CD4-positive, alpha-beta T cell (primary cell): ENCODE measurements around the gene GPR148. TPM values are rescaled to one million over a fixed set of nuclear protein-coding genes. Genes with fewer than 3 reads are reported as not detected.

ENCODE experiments used
- ATAC-seq: fragments of 200-7000 bp; cut with Tn5 transposase; one replicate; pipeline ENCODE4 v1.10.0; 2022; ENCODE audit warnings: mild to moderate bottlenecking; ENCODE audit not compliant: poor library complexity
- CTCF ChIA-PET: fragments of 350-600 bp; sonication (Branson Sonifier 250); formaldehyde crosslinking; loops from one replicate; lab custom pipeline; 2021; ENCODE audit warnings: antibody characterized with exemption, inconsistent platforms; lab: Charles Lee
- POLR2A ChIA-PET: fragments of 350-600 bp; sonication (Branson Sonifier 250); formaldehyde crosslinking; loops from one replicate; lab custom pipeline; 2021; ENCODE audit warnings: antibody characterized with exemption, inconsistent platforms; lab: Charles Lee
- DNase-seq, 14 experiments: peaks; one replicate each; pipeline ENCODE4 v3.0.0-alpha.2; 2013 to 2020; ENCODE audit warnings: mixed read lengths in 2 of 14
- H3K27ac ChIP-seq, 2 donors: one replicate each; pipeline versions ENCODE4 v1.5.1 to v1.7.0; 2013; ENCODE audit warnings: low read length in 2 of 2, low read depth in 1 of 2, mild to moderate bottlenecking in 1 of 2
- H3K27me3 ChIP-seq, 2 experiments: 1 replicate in 1 of 2; 2 replicates in 1 of 2; pipeline versions ENCODE4 v1.6.1 to v1.7.0; 2013; ENCODE audit warnings: low read length in 2 of 2, control low read depth in 1 of 2, mild to moderate bottlenecking in 1 of 2, moderate library complexity in 1 of 2; ENCODE audit not compliant: insufficient read depth in 2 of 2, control insufficient read depth in 1 of 2
- H3K36me3 ChIP-seq: one replicate; pipeline ENCODE4 v1.6.1; 2013; ENCODE audit warnings: low read length, control low read depth; ENCODE audit not compliant: insufficient read depth
- H3K4me1 ChIP-seq: one replicate; pipeline ENCODE4 v1.6.1; 2013; ENCODE audit warnings: low read length, control low read depth; ENCODE audit not compliant: insufficient read depth
- H3K4me3 ChIP-seq: one replicate; pipeline ENCODE4 v1.5.1; 2013; ENCODE audit warnings: mild to moderate bottlenecking, low read length, moderate library complexity
- H3K9me3 ChIP-seq, 2 experiments: 1 replicate in 1 of 2; 2 replicates in 1 of 2; pipeline versions ENCODE4 v1.6.1 to v1.7.0; 2013; ENCODE audit warnings: low read length in 2 of 2, mild to moderate bottlenecking in 2 of 2, control low read depth in 1 of 2, moderate library complexity in 1 of 2; ENCODE audit not compliant: control insufficient read depth in 1 of 2, insufficient read depth in 1 of 2
- H3K27ac Mint-ChIP-seq: one replicate; pipeline ENCODE4 v1.8.0; 2020; ENCODE audit warnings: mixed read lengths
- H3K27me3 Mint-ChIP-seq: one replicate; pipeline ENCODE4 v1.8.0; 2021; ENCODE audit warnings: mixed read lengths
- H3K36me3 Mint-ChIP-seq: one replicate; pipeline ENCODE4 v1.8.0; 2021; ENCODE audit warnings: low read depth, mixed read lengths
- H3K4me1 Mint-ChIP-seq: one replicate; pipeline ENCODE4 v1.8.0; 2021; ENCODE audit warnings: low read depth, mixed read lengths
- H3K4me3 Mint-ChIP-seq: one replicate; pipeline ENCODE4 v1.8.0; 2020; ENCODE audit warnings: mild to moderate bottlenecking, mixed read lengths
- H3K9me3 Mint-ChIP-seq: one replicate; pipeline ENCODE4 v1.8.0; 2020; ENCODE audit warnings: mixed read lengths
- intact Hi-C, 2 experiments: fragments of 100-400 bp; cut with DNase I in 1 of 2; cut with micrococcal nuclease in 1 of 2; formaldehyde crosslinking; loops; one replicate each; pipeline versions ENCODE4 v1.15.1 to v1.9.0; 2023 to 2025; cut with DNase I, micrococcal nuclease
- total RNA-seq, 174 experiments: library from RNA in 2 of 174; stranded (reverse) in 2 of 174; gene quantifications; one replicate each; pipeline ENCODE4 v1.2.3 and lab custom pipeline; 2021 to 2026
- TF ChIP-seq, protein P1 (sequence below): fragments of 200-600 bp; IDR thresholded peaks from one replicate; pipeline ENCODE4 v1.8.0; 2022; ENCODE audit warnings: antibody characterized with exemption, mild to moderate bottlenecking

The GPR148 gene
- total RNA-seq, 2 experiments from 2014 or later = not detected

DNA sequence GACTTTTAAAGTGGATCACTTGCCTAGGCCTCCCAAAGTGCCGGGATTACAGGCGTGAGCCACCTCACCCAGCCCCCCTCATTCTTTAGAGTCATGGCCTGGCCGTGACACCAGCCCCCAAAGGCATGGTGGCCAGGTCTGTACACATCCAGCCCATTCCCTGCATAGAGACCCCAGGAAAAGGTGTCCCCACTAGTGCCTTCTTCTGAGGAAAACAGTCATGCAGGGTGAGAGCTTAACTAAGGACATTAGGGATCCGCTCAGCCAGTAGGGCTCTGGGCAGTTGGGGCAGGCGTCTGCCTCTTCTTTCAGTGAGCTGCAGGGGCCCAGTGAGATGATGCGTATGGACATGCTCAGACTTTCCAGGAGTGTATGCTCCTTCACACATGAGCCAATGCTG lies 20.8 kb downstream of the GPR148 start:
- no peaks in the 10 kb centered on the region for H3K36me3 ChIP-seq
- Mint-ChIP-seq H3K36me3 (no peaks in the 10 kb centered on the region), H3K4me1 (no peaks in the 10 kb centered on the region), H3K27ac (no peak overlapping the region), H3K4me3 (no peak overlapping the region), H3K27me3 (peaks cover 42% of the 10 kb centered on the region), H3K9me3 (no peaks in the 10 kb centered on the region)
- no peaks in the 10 kb centered on the region for H3K4me1 ChIP-seq
- ATAC-seq (no peak), DNase-seq (no peak)
- CTCF ChIA-PET = no interaction called here
- POLR2A ChIA-PET = no interaction called here
- peaks cover 0 to 4% of the 10 kb centered on the region in 2 experiments for H3K9me3 ChIP-seq
- intact Hi-C loops = no loop called here
- H3K4me3 ChIP-seq = no peak overlapping the region
- peaks cover 9% of the 10 kb centered on the region in 2 experiments for H3K27me3 ChIP-seq
- TF ChIP-seq, protein P1, sequence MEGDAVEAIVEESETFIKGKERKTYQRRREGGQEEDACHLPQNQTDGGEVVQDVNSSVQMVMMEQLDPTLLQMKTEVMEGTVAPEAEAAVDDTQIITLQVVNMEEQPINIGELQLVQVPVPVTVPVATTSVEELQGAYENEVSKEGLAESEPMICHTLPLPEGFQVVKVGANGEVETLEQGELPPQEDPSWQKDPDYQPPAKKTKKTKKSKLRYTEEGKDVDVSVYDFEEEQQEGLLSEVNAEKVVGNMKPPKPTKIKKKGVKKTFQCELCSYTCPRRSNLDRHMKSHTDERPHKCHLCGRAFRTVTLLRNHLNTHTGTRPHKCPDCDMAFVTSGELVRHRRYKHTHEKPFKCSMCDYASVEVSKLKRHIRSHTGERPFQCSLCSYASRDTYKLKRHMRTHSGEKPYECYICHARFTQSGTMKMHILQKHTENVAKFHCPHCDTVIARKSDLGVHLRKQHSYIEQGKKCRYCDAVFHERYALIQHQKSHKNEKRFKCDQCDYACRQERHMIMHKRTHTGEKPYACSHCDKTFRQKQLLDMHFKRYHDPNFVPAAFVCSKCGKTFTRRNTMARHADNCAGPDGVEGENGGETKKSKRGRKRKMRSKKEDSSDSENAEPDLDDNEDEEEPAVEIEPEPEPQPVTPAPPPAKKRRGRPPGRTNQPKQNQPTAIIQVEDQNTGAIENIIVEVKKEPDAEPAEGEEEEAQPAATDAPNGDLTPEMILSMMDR = no peak
- H3K27ac ChIP-seq = no peak overlapping the region

DNA sequence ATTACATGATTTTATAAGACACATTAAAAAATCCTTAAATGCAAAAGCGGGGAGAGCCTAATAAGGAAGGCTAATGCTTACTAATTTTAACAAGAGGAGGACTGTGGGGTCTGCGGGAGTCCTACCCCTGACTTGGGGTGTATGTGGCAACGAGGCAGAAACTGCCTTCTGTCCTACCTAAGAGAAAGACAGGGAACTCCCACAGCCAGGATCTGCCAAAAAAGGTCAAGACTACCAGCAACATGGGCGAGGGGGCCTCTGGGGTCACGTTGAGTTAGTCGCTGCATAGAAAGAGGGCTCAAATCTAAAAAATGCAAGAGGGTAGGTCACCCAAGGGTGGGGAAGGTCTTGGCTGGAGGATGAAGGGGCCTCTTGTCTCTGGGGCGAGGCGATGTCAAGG lies 25.9 kb downstream of the GPR148 start:
- Histone ChIP-seq H3K4me1 (peaks cover 9% of the 10 kb centered on the region), H3K36me3 (no peaks in the 10 kb centered on the region), H3K27ac (no peak overlapping the region), H3K9me3 (peaks cover 0 to 10% of the 10 kb centered on the region in 2 experiments), H3K4me3 (no peak overlapping the region), H3K27me3 (peaks cover 30 to 38% of the 10 kb centered on the region in 2 experiments)
- CTCF ChIA-PET = no interaction called here
- ATAC-seq = no peak
- POLR2A ChIA-PET = no interaction called here
- Mint-ChIP-seq H3K36me3 (no peaks in the 10 kb centered on the region), H3K4me3 (no peak overlapping the region), H3K27me3 (peaks cover 59% of the 10 kb centered on the region), H3K4me1 (no peaks in the 10 kb centered on the region), H3K9me3 (no peaks in the 10 kb centered on the region), H3K27ac (no peak overlapping the region)
- no peak for DNase-seq
- intact Hi-C loops = no loop called here
- TF ChIP-seq, protein P1 = no peak

DNA sequence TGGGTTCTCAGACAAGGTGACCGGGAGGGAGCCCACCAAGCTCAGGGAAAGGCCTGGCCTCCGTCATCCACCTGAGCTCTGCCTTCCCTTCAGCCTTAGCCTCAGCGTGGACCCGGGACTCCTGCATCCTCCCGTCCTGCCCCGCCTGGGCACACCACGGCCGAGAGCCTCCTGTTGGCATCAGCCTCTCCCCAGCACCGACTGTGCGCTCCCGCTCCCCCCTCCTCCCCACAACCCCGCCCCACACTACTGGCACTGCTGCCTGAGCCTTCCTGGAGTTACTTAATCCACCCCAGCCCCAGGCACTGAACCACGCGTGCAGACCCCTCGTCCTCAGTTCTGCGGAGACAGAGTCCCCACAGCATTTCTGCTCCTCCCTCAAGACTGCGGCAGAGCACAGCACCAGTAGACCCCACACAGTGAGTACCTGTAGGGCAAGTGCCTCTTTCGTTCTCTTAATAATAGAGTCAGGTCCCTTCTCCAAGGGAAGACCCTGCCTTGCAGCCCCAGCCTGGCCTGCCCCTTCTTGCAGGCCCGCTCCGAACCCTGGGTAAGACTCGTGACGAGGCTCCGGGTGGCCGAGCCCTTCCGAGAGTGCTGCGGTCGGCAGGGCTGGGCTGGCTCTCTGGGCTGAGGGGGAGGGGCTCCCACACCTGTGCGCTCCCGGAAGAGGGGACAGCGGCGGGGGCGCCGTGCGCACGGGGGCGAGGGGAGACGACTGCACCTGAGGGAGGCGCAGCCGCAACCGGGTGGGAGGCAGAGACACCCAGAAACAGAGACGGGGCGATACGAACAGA lies 26.6 kb downstream of the GPR148 start, which contains the start of gene AMER3:
AMER3 (plus strand) TSS at position 285 of the 797 bp plus-strand sequence. CDS start 6,533 bp downstream, outside the sequence.
- Histone ChIP-seq H3K4me3 (no peak within 1 kb of the TSS), H3K27me3 (peaks cover 32 to 38% of the 10 kb centered on the region in 2 experiments), H3K4me1 (peaks cover 9% of the 10 kb centered on the region), H3K9me3 (peaks cover 0 to 10% of the 10 kb centered on the region in 2 experiments), H3K27ac (no peak within 1 kb of the TSS), H3K36me3 (no peaks in the 10 kb centered on the region)
- H3K27ac Mint-ChIP-seq = no peak within 1 kb of the TSS
- DNase-seq (no peak), ATAC-seq (no peak)
- no peak within 1 kb of the TSS for H3K4me3 Mint-ChIP-seq
- no peaks in the 10 kb centered on the region for H3K9me3 Mint-ChIP-seq
- ChIA-PET CTCF (no interaction called here), POLR2A (no interaction called here)
- H3K36me3 Mint-ChIP-seq = no peaks in the 10 kb centered on the region
- intact Hi-C loops = no loop called here
- H3K27me3 Mint-ChIP-seq = peaks cover 60% of the 10 kb centered on the region
- no peaks in the 10 kb centered on the region for H3K4me1 Mint-ChIP-seq
- TF ChIP-seq, protein P1 = no peak
